Stimulated activated CD4-positive, alpha-beta T cell treated with anti-CD3 and anti-CD28 coated beads, TNF-alpha, amount 100 ng/mL, for 48 hours (primary cell): Measurements from ENCODE around the gene SAE1.

Experiments used
- DNase-seq, 3 donors: peaks; one replicate each; pipeline ENCODE4 v3.0.0-alpha.2; 2020; ENCODE audit warnings: low read depth in 3 of 3

The SAE1 gene

DNA sequence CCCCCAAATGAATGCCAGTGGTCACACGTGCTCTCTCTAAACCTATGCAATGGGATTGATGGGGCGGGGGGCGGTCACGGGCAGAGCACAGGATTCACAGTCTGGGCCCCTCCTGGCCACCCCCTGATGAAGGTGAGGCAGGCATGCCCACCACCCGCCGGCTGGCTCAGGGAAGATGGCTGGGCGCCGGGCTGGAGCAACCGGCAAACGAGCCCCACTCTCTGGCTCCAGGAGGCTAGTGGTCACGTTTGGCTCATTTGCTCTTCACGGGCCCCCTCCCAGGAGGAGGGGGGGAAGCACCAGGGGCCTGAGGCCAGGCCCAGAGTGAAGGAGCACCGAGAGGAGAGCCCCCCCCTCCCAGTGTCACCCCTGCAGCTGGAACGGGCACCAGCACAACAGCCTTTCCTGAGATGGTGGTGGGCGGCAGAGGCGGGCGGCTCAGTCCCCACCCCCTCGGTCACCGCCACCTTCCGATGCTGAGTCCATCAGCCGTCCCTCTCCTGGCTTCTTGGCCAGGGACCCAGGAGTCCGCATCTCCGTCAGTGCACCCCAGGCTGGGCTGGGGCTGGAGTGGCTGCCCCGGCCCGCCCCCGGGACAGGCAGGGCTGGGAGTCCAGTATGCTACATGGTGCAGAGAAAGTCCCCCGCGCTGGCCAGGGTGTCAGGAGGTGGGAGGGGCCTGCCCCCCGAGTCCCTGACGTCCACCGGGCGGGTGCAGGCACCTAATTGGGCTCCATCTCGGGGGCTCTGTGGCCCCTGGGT, 90.6 kb downstream of the SAE1 start:
- no peak for DNase-seq

DNA sequence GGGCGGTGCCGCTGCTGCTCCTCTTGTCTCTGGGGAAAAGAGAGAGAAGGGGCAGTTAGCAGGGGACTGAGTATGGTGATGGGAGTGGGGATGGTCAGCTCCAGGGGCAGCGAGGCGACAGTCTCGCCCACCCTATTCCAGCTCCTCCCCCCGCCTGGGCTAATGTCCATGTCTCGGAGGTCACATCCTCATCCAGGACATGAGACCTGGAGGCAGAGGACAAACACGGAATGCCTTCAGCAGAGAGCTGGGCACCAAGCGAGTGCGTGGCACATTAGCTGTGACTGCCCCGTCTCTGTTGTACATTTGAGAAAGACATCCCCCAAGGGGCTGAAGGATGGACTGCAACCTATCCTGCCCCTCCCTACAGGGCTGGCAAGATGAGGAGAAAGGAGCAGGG, 91.3 kb downstream of the SAE1 start:
- DNase-seq = no peak

DNA sequence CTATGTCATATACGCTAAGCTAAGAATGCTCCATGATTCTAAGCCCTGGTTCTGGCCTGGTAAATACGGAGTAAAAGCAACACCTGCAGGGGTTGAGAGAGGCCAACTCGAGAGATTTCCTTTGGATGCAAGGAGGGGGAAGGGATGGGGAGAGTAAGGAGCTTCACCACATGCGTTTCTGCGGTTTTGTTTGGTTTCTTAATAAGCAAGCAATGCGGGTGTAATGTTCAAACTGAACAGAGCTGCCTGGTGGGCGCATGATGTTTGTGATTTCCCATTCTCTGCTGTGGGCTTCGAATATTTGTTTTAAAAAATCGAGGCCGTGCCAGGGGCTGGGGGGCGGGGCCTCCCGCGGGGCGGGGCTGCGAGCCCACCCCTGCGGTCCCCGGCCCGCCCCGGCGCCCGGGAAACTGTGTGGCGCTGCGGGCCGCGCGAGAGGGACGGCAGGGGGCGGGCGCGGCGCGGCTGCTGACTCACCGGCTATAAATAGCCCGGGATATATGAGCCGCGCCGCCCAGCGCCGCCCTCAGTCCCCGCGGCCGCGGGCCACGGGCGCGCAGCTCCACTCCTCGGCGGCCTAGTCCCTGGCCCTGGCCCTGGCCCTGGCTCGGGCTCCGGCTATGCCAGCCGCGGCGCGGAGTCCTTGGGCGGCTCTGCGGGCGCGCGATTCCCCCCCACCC, 95.3 kb downstream of the SAE1 start:
- peak; percentile 67 to 80 (median 67) for DNase-seq

DNA sequence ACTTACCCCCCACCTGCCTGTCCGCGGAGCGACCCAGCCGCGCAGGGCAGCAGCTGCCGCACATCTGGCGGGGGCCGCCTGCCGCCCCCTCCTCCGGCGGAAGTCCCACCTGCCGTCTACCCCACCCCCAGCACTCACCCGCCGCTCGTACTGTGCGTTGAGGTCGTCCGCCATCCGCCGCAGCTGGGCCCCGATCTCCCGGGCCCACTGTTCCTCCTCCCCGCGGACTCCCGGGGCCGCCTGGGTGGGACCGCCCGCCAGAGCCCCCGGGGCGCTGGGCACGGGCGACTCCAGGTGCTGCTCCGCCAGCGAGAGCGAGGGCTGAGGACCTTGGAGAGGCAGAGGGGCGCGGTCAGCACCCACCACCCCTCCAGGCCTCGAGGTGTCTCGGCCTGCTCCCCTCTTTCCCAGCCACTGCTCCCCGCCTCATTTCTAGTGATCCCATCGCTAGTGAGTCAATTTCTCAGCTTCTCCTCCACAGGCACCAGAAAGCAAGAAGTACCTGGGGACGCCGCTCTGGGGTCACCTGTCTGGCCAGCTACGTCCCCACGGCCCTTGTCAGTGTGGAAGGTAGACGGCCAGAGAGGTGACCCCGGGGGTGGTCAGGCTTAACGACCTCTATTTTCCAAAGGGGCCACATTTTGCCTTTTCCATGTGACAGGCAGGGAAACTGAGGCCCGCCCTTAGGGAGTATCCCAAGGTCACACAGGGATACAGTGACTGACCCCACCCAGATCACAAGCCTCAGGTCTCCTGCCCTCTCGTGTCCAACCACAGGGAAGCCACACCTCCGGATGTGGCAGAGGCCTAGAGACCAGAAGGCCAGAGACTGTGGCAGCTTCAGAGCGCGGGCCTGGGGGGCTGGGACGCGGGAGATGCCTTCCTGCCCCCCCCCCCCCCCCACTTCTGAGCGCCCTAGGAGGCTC, 96.1 kb downstream of the SAE1 start:
- no peak for DNase-seq

GRCh38 chr19:47227352-47228167, 96.9 kb downstream of the SAE1 start:
- DNase-seq = no peak

DNA sequence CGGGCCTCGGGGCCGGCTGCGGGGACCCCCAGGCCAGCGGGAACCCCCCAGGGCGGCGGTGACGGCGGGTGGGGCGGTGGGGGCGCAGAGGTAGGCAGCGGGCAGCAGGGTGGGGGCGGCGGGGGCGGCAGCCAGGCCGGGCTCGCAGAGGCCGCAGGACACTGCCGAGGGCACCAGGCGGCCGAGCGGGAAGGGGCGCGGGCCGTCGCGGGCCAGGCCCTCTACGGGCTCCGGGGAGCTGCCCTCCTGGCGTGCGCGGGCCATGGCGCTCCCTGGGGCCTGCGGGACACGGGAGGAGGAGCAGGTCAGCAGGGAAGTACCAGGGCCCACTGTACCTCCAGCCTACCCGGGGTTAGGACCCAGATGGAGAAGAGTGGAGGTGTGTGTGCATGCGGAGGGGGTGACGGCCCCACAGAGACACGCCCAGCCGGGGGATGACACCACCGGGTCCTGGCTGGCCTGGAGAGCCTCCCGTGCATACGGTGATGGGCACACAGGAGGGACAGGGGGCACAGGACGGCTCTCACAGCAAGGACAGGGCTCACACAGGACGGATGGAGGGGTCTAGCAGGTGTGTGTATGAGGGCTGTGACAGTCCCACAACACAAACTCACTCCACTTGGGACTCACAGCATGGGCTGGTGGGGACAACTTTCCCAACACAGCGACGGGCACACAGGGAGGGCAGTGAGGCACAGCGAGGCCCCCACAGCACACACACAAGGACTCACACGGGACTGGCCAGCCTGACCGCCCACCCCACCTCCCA, 97.7 kb downstream of the SAE1 start:
- DNase-seq = no peak

DNA sequence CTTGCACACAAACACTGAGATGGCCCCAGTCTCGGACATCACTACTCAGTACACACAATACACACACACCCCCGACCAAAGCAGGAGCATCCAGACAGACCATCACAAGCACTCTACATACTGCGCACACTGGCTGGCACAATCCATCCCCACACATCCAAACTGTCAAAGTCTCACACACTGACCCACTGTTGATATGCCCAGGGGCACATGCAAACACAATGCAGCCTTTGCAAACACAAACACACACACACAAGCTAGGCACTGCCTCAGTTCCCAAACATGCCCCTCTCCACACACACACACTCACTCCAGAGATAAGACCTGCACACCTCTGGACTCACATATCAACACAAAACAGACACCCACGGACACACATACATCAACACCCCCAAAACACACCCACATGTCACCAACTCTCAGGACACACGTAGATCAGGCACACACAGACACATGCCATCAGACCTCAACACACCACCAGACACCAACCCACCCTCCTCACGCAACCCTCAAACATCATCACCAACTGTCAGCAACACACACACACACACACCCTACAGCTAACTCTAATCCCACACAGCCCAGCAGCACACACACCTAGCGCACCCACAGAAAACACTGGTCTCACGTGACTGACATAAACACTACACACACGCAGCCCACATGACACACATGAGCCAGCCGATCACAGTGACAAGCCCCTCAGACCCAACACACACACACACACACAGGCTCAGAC, 98.5 kb downstream of the SAE1 start:
- DNase-seq = no peak

- DNase-seq = no peak
Measured at GRCh38 chr19:47229676-47230053, 99.0 kb downstream of the SAE1 start.

DNA sequence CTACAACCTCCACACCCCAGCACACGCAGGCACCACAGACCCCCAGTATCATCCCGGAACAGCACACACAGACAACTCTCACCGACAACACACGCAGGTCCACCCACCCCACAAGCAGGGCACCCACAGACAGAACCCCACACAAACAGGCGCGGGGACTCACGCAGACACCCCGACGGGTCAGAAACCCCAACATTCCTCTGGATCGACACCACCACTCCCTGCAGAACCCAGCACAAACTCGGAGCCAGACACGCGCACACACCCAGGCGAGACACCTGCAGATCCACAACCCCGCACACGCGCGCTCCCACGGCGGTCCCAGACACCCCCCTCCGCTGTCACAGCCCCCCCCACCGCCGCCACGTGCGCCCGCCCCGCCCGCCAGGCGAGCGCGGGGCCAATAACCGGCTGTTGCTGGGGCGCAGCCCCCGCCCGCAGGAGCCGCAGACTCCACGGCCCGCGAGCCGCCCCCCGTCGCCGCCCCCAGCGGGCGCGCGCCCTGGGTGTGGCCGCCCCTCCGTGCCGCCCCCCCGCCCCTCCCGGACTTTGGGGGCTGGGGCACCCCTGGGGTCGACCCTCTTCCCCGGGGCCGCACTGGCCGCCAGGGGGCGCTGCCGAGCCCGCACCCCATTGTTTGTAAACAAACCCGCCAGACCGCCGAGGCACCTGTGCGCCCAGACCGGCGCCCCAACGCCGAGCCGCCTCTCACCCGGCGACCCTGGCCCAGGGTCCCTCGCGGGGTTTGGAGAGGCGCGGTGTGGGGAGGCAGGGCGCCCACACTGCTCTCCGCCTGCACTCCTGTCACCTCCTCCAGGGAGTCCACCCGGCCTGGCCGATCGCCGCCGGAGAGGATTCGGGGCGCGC, 99.7 kb downstream of the SAE1 start:
- peak in 2 of 3 donors; percentile 58 to 71 for DNase-seq

DNA sequence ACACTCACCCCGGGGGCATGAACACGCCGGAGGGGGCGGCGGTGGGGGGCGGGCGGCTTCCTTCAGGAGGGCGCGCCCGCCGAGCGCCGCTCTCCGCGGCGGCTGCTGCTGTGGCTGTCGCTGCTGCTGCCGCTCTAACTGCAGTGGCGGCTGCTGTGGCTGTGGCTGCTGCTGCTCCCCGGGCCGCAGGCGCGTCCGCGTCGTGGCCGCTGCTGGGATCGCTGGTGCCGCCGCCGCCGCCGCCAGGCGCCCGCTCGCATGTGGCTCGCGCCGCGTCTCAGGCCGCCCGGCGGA, 100.2 kb downstream of the SAE1 start, which contains the start of gene BBC3:
Gene BBC3 (minus strand): TSS at position 279 of the 294 bp plus-strand sequence. CDS start 2,768 bp downstream, outside the sequence.
- no peak for DNase-seq

- peak; percentile 75 to 90 (median 76) for DNase-seq
Measured at GRCh38 chr19:47231215-47232054, 100.8 kb downstream of the SAE1 start.

- no peak for DNase-seq
Measured at GRCh38 chr19:47232422-47233211, 102.0 kb downstream of the SAE1 start.

- DNase-seq = no peak
Measured at GRCh38 chr19:47236072-47236675, 105.5 kb downstream of the SAE1 start.

DNA sequence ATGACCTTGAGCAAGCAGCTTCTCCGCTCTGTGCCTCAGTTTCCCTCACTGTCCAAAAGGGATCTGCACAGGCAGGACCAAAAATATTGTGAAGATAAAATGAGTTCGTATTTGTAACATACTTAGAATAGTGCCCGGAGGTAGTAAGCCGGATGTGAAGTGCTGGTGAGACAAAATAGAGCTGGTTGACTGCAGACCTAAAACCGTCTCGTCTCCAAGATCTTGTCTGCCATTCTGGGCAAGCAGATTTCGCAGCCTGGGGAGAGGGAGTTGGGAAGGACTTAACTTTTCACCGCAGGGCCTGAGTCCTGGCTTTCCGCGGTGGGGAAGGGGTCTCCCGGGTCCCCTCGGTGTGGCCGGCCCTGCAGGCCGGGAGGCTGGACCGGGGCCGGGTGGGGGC, 108.5 kb downstream of the SAE1 start:
- no peak for DNase-seq

DNA sequence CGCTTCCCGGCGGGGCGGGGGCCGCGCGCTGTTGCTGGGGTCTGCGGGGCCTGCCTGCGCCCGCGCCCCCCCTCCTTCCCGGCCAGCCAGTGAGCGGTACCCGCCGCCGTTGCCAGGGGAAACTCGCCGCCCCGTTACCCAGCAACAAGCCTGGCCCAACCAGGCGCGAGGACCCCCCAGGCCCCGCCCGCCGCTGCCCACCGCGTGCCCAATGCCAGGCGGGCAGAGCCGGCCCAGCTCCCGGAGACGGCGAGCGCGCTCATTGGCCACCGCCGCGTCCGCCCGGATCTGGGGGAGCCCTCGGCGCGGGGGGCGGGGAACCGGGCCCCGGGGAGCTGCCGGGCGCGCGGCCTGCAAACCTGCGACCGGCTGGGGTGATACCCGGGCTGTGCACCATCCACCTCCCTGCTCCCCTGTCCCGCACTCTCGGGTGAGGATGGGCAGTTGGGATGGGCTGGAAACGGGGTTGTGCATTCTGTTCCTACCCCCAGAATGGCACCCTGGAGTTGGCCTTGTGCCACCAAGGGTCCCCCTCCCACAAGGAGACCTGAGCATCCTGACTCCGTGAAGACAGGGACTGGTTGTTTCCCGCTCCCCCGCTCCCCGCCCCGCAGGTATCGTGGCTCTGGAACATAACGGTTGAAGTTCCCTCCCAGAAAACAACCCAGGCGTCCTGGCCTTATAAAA, 109.1 kb downstream of the SAE1 start:
- DNase-seq = peak in 1 of 3 donors; percentile 34

DNA sequence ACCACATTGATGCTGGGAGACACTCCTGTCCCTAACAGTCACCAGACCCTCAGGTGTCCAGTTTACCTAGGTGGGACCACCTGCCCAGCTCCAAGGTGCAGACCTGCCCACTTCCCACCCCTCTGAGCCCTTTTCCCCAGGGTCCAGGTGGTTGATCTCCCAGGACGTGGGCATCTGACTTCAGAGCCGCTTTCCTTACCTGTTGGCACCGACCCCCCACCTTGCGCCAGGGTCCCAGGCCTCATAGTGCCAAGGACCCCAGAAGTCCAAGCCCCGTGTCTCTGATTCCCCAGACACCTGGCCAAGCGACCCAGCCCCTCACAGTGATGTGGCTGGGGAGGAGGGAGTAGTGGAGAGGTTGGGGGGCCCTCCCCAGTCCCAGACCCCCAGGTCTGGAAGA, 109.9 kb downstream of the SAE1 start:
- no peak for DNase-seq
